OCI-LY1 (cell line): ENCODE results near the gene LMBR1.

Experiments
- H2AFZ ChIP-seq: fragments of 200-600 bp; sonication (generic), shearing (Covaris generic); 2 replicates; pipeline ENCODE4 v1.6.0; 2014; ENCODE audit warnings: antibody characterized with exemption, mild to moderate bottlenecking, low read length
- H3F3A ChIP-seq: fragments of 200-600 bp; sonication (generic), shearing (Covaris generic); 2 replicates; pipeline ENCODE4 v1.6.0; 2014; ENCODE audit warnings: mild to moderate bottlenecking, antibody characterized with exemption, low read length, moderate library complexity; ENCODE audit not compliant: insufficient read depth
- H3K27ac ChIP-seq: fragments of 200-600 bp; sonication (generic); 2 replicates; pipeline ENCODE4 v1.5.1; 2014; ENCODE audit warnings: low read length, mixed run types, mild to moderate bottlenecking, low read depth; ENCODE audit not compliant: poor library complexity, severe bottlenecking
- H3K27me3 ChIP-seq: fragments of 200-600 bp; sonication (generic); 2 replicates; pipeline ENCODE4 v1.6.0; 2014; ENCODE audit warnings: antibody characterized with exemption, mild to moderate bottlenecking, low read length, moderate library complexity; ENCODE audit not compliant: insufficient read depth
- H3K36me3 ChIP-seq: fragments of 200-600 bp; sonication (generic); 2 replicates; pipeline ENCODE4 v1.6.1; 2014; ENCODE audit warnings: mild to moderate bottlenecking, antibody characterized with exemption, low read length, moderate library complexity, mixed read lengths; ENCODE audit not compliant: insufficient read depth
- H3K4me1 ChIP-seq: fragments of 200-600 bp; sonication (generic); 2 replicates; pipeline ENCODE4 v1.5.1; 2014; ENCODE audit warnings: mild to moderate bottlenecking, low read length, moderate library complexity; ENCODE audit not compliant: insufficient read depth, severe bottlenecking
- H3K4me2 ChIP-seq: fragments of 200-600 bp; sonication (generic), shearing (Covaris generic); 2 replicates; pipeline ENCODE4 v1.6.1; 2014; ENCODE audit warnings: low read length
- H3K4me3 ChIP-seq: fragments of 200-600 bp; sonication (generic); 2 replicates; pipeline ENCODE4 v1.5.1; 2014; ENCODE audit warnings: low read length, low read depth, mild to moderate bottlenecking, mixed read lengths; ENCODE audit not compliant: poor library complexity, severe bottlenecking
- H3K79me2 ChIP-seq: fragments of 200-600 bp; shearing (Covaris generic); 2 replicates; pipeline ENCODE4 v1.6.1; 2016; ENCODE audit warnings: mixed run types, low read length, mixed read lengths; ENCODE audit not compliant: insufficient read depth
- H3K9ac ChIP-seq: fragments of 200-600 bp; sonication (generic), shearing (Covaris generic); 2 replicates; pipeline ENCODE4 v1.6.1; 2014; ENCODE audit warnings: mild to moderate bottlenecking, low read length, mixed read lengths
- H3K9me2 ChIP-seq: fragments of 200-600 bp; sonication (generic), shearing (Covaris generic); 2 replicates; pipeline ENCODE4 v1.6.1; 2014; ENCODE audit warnings: low read depth, mild to moderate bottlenecking, low read length, mixed read lengths
- H3K9me3 ChIP-seq: fragments of 200-600 bp; shearing (Covaris generic); 2 replicates; pipeline ENCODE4 v1.6.1; 2014; ENCODE audit warnings: low read length, mixed read lengths
- H4K20me1 ChIP-seq: fragments of 200-600 bp; sonication (generic), shearing (Covaris generic); 2 replicates; pipeline ENCODE4 v1.6.0; 2016; ENCODE audit warnings: mild to moderate bottlenecking, low read length; ENCODE audit not compliant: insufficient read depth
- EZH2 ChIP-seq: fragments of 200-600 bp; sonication (generic), shearing (Covaris generic); IDR thresholded peaks from 2 replicates; pipeline ENCODE4 v1.8.0; 2017; ENCODE audit warnings: borderline replicate concordance, mixed run types, mild to moderate bottlenecking, antibody characterized with exemption, low read length, moderate library complexity, mixed read lengths
- TF ChIP-seq, protein P1 (sequence below): fragments of 200-600 bp; sonication (generic), shearing (Covaris generic); IDR thresholded peaks from 2 replicates; pipeline ENCODE4 v1.5.1; 2017; ENCODE audit warnings: mild to moderate bottlenecking, antibody characterized with exemption, low read length, moderate library complexity, mixed read lengths

Gene LMBR1

GRCh38 chr7:156692849-156693248 is 200.1 kb downstream of the LMBR1 start:
- H2AFZ ChIP-seq, result no peak overlapping the region
- H3K4me3 ChIP-seq, result no peak overlapping the region
- no peaks in the 10 kb centered on the region for H4K20me1 ChIP-seq
- H3K9me2 ChIP-seq, result no peaks in the 10 kb centered on the region
- H3K27ac ChIP-seq, result no peak overlapping the region
- TF ChIP-seq, protein P1, sequence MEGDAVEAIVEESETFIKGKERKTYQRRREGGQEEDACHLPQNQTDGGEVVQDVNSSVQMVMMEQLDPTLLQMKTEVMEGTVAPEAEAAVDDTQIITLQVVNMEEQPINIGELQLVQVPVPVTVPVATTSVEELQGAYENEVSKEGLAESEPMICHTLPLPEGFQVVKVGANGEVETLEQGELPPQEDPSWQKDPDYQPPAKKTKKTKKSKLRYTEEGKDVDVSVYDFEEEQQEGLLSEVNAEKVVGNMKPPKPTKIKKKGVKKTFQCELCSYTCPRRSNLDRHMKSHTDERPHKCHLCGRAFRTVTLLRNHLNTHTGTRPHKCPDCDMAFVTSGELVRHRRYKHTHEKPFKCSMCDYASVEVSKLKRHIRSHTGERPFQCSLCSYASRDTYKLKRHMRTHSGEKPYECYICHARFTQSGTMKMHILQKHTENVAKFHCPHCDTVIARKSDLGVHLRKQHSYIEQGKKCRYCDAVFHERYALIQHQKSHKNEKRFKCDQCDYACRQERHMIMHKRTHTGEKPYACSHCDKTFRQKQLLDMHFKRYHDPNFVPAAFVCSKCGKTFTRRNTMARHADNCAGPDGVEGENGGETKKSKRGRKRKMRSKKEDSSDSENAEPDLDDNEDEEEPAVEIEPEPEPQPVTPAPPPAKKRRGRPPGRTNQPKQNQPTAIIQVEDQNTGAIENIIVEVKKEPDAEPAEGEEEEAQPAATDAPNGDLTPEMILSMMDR, result no peak
- no peak for TF ChIP-seq EZH2
- no peaks in the 10 kb centered on the region for H3K4me1 ChIP-seq
- peaks cover 8% of the 10 kb centered on the region for H3K36me3 ChIP-seq
- no peaks in the 10 kb centered on the region for H3K27me3 ChIP-seq
- H3K9me3 ChIP-seq, result 0 out of 2 replicates have a peak, but pooled peaks cover 5% of the 10 kb centered on the region
- 0 out of 2 replicates have a peak, but pooled peaks cover 3% of the 10 kb centered on the region for H3F3A ChIP-seq
- H3K9ac ChIP-seq, result no peak overlapping the region
- H3K79me2 ChIP-seq, result no peaks in the 10 kb centered on the region
- no peak overlapping the region for H3K4me2 ChIP-seq

- Histone ChIP-seq H3K9me2 (no peaks in the 10 kb centered on the region), H3K79me2 (no peaks in the 10 kb centered on the region), H3K27ac (no peak overlapping the region), H2AFZ (no peak overlapping the region), H4K20me1 (no peaks in the 10 kb centered on the region), H3K4me1 (no peaks in the 10 kb centered on the region), H3K4me2 (no peak overlapping the region), H3K4me3 (no peak overlapping the region), H3K9ac (no peak overlapping the region), H3K27me3 (no peaks in the 10 kb centered on the region), H3F3A (0 out of 2 replicates have a peak, but pooled peaks cover 3% of the 10 kb centered on the region), H3K9me3 (0 out of 2 replicates have a peak, but pooled peaks cover 5% of the 10 kb centered on the region), H3K36me3 (peaks cover 8% of the 10 kb centered on the region)
- TF ChIP-seq, protein P1, result no peak
- no peak for TF ChIP-seq EZH2
These were observed 201.2 kb downstream of the LMBR1 start for GRCh38 chr7:156691764-156692163.

GRCh38 chr7:156684661-156685060 is 208.3 kb downstream of the LMBR1 start:
- Histone ChIP-seq H3K27ac (no peak overlapping the region), H3K9me2 (no peaks in the 10 kb centered on the region), H2AFZ (no peak overlapping the region), H3K4me3 (no peak overlapping the region), H3F3A (no peaks in the 10 kb centered on the region), H3K27me3 (no peaks in the 10 kb centered on the region), H3K4me2 (no peak overlapping the region), H3K9me3 (no peaks in the 10 kb centered on the region), H3K9ac (no peak overlapping the region), H3K79me2 (no peaks in the 10 kb centered on the region), H3K36me3 (peaks cover 32% of the 10 kb centered on the region; the same call in 1 of the 2 replicates), H3K4me1 (no peaks in the 10 kb centered on the region), H4K20me1 (no peaks in the 10 kb centered on the region)
- no peak for TF ChIP-seq EZH2
- TF ChIP-seq, protein P1, result no peak
